H1 (cell line): Measurements from ENCODE around the gene ZNF618. TPM values are rescaled to one million over a fixed set of nuclear protein-coding genes. Genes with fewer than 3 reads are reported as not detected.

Experiments used
- CTCF ChIA-PET: fragments of 300-600 bp; sonication (Branson Sonifier 250); formaldehyde crosslinking; loops from one replicate; lab custom pipeline; 2021; ENCODE audit not compliant: partially characterized antibody; lab: Charles Lee
- POLR2A ChIA-PET: fragments of 300-600 bp; sonication (Branson Sonifier 250); formaldehyde crosslinking; loops from one replicate; lab custom pipeline; 2021; ENCODE audit warnings: inconsistent platforms; ENCODE audit not compliant: partially characterized antibody; lab: Charles Lee
- DNase-seq, 2 experiments: peaks; one replicate each; pipeline versions ENCODE4 v3.0.0 to v3.0.0-alpha.2; 2010 to 2022; ENCODE audit warnings: low spot score in 2 of 2, low read depth in 1 of 2, mixed read lengths in 1 of 2
- FAIRE-seq: peaks from 2 replicates; lab custom pipeline; 2011; peaks lifted over from hg19 to GRCh38; lab: Jason Lieb, UNC
- H2AFZ ChIP-seq: 2 replicates; pipeline ENCODE4 v1.8.1; 2012; ENCODE audit warnings: low read length, inconsistent platforms
- H2AK5ac ChIP-seq: 2 replicates; pipeline ENCODE4 v1.6.1; 2013; ENCODE audit warnings: low read depth, low read length
- H2BK120ac ChIP-seq: replicated peaks from 2 replicates; pipeline ENCODE3; 2013; ENCODE audit warnings: low read depth, low read length, inconsistent platforms
- H2BK12ac ChIP-seq: 2 replicates; pipeline ENCODE4 v1.6.1; 2013; ENCODE audit warnings: low read depth, low read length
- H2BK15ac ChIP-seq: 2 replicates; pipeline ENCODE4 v1.6.1; 2013; ENCODE audit warnings: low read length
- H2BK20ac ChIP-seq: 2 replicates; pipeline ENCODE4 v1.6.1; 2013; ENCODE audit warnings: low read length
- H2BK5ac ChIP-seq: 2 replicates; pipeline ENCODE4 v1.6.1; 2013; ENCODE audit warnings: low read depth, low read length
- H3K14ac ChIP-seq: 2 replicates; pipeline ENCODE4 v1.6.1; 2013; ENCODE audit warnings: inconsistent platforms; ENCODE audit not compliant: insufficient read length
- H3K18ac ChIP-seq: 2 replicates; pipeline ENCODE4 v1.6.1; 2013; ENCODE audit warnings: low read length; ENCODE audit errors: extremely low read depth
- H3K23ac ChIP-seq: 2 replicates; pipeline ENCODE4 v1.6.1; 2013; ENCODE audit warnings: inconsistent platforms; ENCODE audit not compliant: insufficient read length
- H3K23me2 ChIP-seq: 2 replicates; pipeline ENCODE4 v1.6.1; 2013; ENCODE audit warnings: low read depth, low read length
- H3K27ac ChIP-seq: 2 replicates; pipeline ENCODE4 v1.6.1; 2011; ENCODE audit warnings: low read depth, low read length, inconsistent platforms
- H3K27me3 ChIP-seq, 4 experiments: replicated peaks in 1 of 4; 1 replicate in 1 of 4; 2 replicates in 3 of 4; pipeline versions ENCODE4 v1.6.1 to v1.8.1; 2011 to 2013; ENCODE audit warnings: low read length in 3 of 4, mild to moderate bottlenecking in 3 of 4, inconsistent platforms in 2 of 4, mixed read lengths in 2 of 4, moderate library complexity in 1 of 4; ENCODE audit not compliant: control insufficient read depth in 3 of 4, insufficient read depth in 3 of 4; ENCODE audit errors: extremely low read depth in 1 of 4
- H3K36me3 ChIP-seq, 4 experiments: 2 replicates each; pipeline versions ENCODE4 v1.6.1 to v1.8.1; 2011 to 2013; ENCODE audit warnings: mild to moderate bottlenecking in 4 of 4, low read length in 3 of 4, moderate library complexity in 2 of 4, control low read depth in 1 of 4, inconsistent platforms in 1 of 4; ENCODE audit not compliant: insufficient read depth in 4 of 4, control insufficient read depth in 2 of 4
- H3K4ac ChIP-seq: replicated peaks from 2 replicates; pipeline ENCODE3; 2013; ENCODE audit warnings: low read length, low read depth, mixed read lengths, inconsistent platforms; ENCODE audit not compliant: insufficient read length
- H3K4me1 ChIP-seq, 4 experiments: replicated peaks in 1 of 4; 1 replicate in 1 of 4; 2 replicates in 3 of 4; pipeline versions ENCODE4 v1.6.1 to v1.8.1; 2011 to 2013; ENCODE audit warnings: low read length in 3 of 4, inconsistent platforms in 2 of 4, mixed read lengths in 1 of 4; ENCODE audit not compliant: insufficient read depth in 4 of 4, control insufficient read depth in 3 of 4
- H3K4me2 ChIP-seq, 2 experiments: 2 replicates each; pipeline versions ENCODE4 v1.6.1 to v1.8.1; 2011 to 2013; ENCODE audit warnings: low read depth in 2 of 2, low read length in 2 of 2, control low read depth in 1 of 2, inconsistent platforms in 1 of 2, mild to moderate bottlenecking in 1 of 2; ENCODE audit not compliant: insufficient read depth in 1 of 2
- H3K4me3 ChIP-seq, 4 experiments: fragments of 200-600, 300-600 bp in 1 of 4; sonication (generic), shearing (Covaris generic), sonication (Bioruptor Twin) in 1 of 4; 2 replicates each; pipeline versions ENCODE4 v1.5.1 to v1.8.1; 2011 to 2016; ENCODE audit warnings: low read length in 4 of 4, low read depth in 3 of 4, control low read depth in 2 of 4, inconsistent platforms in 2 of 4, mild to moderate bottlenecking in 2 of 4, mixed read lengths in 1 of 4, moderate library complexity in 1 of 4; ENCODE audit not compliant: insufficient read depth in 2 of 4; ENCODE audit errors: extremely low read depth in 1 of 4
- H3K56ac ChIP-seq: replicated peaks from 2 replicates; pipeline ENCODE3; 2013; ENCODE audit warnings: low read depth, mild to moderate bottlenecking, mixed read lengths, low read length, inconsistent platforms; ENCODE audit not compliant: insufficient read length
- H3K79me1 ChIP-seq: 2 replicates; pipeline ENCODE4 v1.6.1; 2013; ENCODE audit warnings: low read depth, low read length, control low read depth
- H3K79me2 ChIP-seq, 2 experiments: 2 replicates each; pipeline versions ENCODE4 v1.6.1 to v1.8.1; 2012 to 2013; ENCODE audit warnings: low read length in 2 of 2, mild to moderate bottlenecking in 2 of 2, inconsistent platforms in 1 of 2; ENCODE audit not compliant: insufficient read depth in 2 of 2, control insufficient read depth in 1 of 2
- H3K9ac ChIP-seq, 4 experiments: replicated peaks in 1 of 4; 1 replicate in 1 of 4; 2 replicates in 3 of 4; pipeline versions ENCODE4 v1.6.1 to v1.8.1; 2011 to 2013; ENCODE audit warnings: low read depth in 3 of 4, low read length in 3 of 4, control low read depth in 2 of 4, mild to moderate bottlenecking in 2 of 4, moderate library complexity in 2 of 4, inconsistent platforms in 1 of 4; ENCODE audit errors: extremely low read depth in 1 of 4
- H3K9me3 ChIP-seq, 2 experiments: 2 replicates each; pipeline versions ENCODE4 v1.6.1 to v1.8.1; 2012 to 2013; ENCODE audit warnings: mild to moderate bottlenecking in 2 of 2, moderate library complexity in 2 of 2, control low read depth in 1 of 2, inconsistent platforms in 1 of 2, low read depth in 1 of 2, low read length in 1 of 2, mixed read lengths in 1 of 2; ENCODE audit not compliant: insufficient read depth in 2 of 2
- H4K20me1 ChIP-seq, 2 experiments: replicated peaks in 1 of 2; 2 replicates each; pipeline versions ENCODE3 to v1.8.1; 2011 to 2013; ENCODE audit warnings: inconsistent platforms in 2 of 2, low read length in 2 of 2, mild to moderate bottlenecking in 1 of 2; ENCODE audit not compliant: insufficient read depth in 2 of 2, control insufficient read depth in 1 of 2
- H4K5ac ChIP-seq: 2 replicates; pipeline ENCODE4 v1.6.1; 2013; ENCODE audit warnings: low read length, low read depth, mixed read lengths, inconsistent platforms; ENCODE audit not compliant: insufficient read length
- H4K8ac ChIP-seq: 2 replicates; pipeline ENCODE4 v1.8.0; 2013; ENCODE audit warnings: mild to moderate bottlenecking, moderate library complexity, low read length, inconsistent platforms; ENCODE audit not compliant: insufficient read depth; ENCODE audit errors: extremely low read depth
- H4K91ac ChIP-seq: replicated peaks from 2 replicates; pipeline ENCODE3; 2013; ENCODE audit warnings: low read length, mixed read lengths, inconsistent platforms; ENCODE audit not compliant: insufficient read length
- CEBPB ChIP-seq: IDR thresholded peaks from 2 replicates; pipeline ENCODE4 v1.6.1; 2012; ENCODE audit warnings: low read depth, low read length
- CREB1 ChIP-seq: IDR thresholded peaks from 2 replicates; pipeline ENCODE4 v1.6.1; 2012; ENCODE audit warnings: inconsistent platforms
- FOSL1 ChIP-seq: IDR thresholded peaks from 2 replicates; pipeline ENCODE4 v1.6.1; 2011; ENCODE audit warnings: mild to moderate bottlenecking, low read depth, low read length, moderate library complexity; ENCODE audit not compliant: insufficient read depth
- JUN ChIP-seq: IDR thresholded peaks from 2 replicates; pipeline ENCODE4 v1.6.1; 2011; ENCODE audit warnings: low read depth, mild to moderate bottlenecking, improper control_type of control experiment, low read length
- JUND ChIP-seq: IDR thresholded peaks from 2 replicates; pipeline ENCODE4 v1.6.1; 2011; ENCODE audit warnings: mild to moderate bottlenecking, improper control_type of control experiment, low read length
- KDM5A ChIP-seq: fragments of 200-600 bp; IDR thresholded peaks from 2 replicates; pipeline ENCODE4 v1.7.1; 2012; ENCODE audit warnings: mild to moderate bottlenecking, low read length, inconsistent platforms, mixed read lengths
- MAX ChIP-seq: IDR thresholded peaks from 2 replicates; pipeline ENCODE4 v1.6.1; 2012; ENCODE audit warnings: inconsistent platforms
- RXRA ChIP-seq: IDR thresholded peaks from 2 replicates; pipeline ENCODE4 v1.6.1; 2011; ENCODE audit warnings: low read depth, mild to moderate bottlenecking, low read length, moderate library complexity; ENCODE audit not compliant: insufficient read depth
- SRF ChIP-seq: IDR thresholded peaks from 2 replicates; pipeline ENCODE4 v1.6.1; 2011; ENCODE audit warnings: mild to moderate bottlenecking, low read depth, low read length, moderate library complexity
- TEAD4 ChIP-seq: IDR thresholded peaks from 2 replicates; pipeline ENCODE4 v1.6.1; 2012; ENCODE audit warnings: low read depth, low read length, inconsistent platforms, mixed read lengths
- WGBS, 2 experiments: shearing (Covaris generic) in 1 of 2; methylation state at CpG; one replicate each; pipeline versions ENCODE4 v1.1.6 to v1.1.7; 2013 to 2015; ENCODE audit warnings: low lambda C conversion rate in 2 of 2, mixed read lengths in 2 of 2, inconsistent platforms in 1 of 2, low coverage in 1 of 2, missing lambda C conversion rate in 1 of 2; ENCODE audit not compliant: insufficient replicate concordance in 2 of 2, insufficient coverage in 1 of 2, insufficient read length in 1 of 2; ENCODE audit errors: extremely low coverage in 1 of 2, missing lambda C conversion rate in 1 of 2; 5-methylcytosine and 5-hydroxymethylcytosine counted together
- polyA plus RNA-seq, 7 experiments: library from polyadenylated mRNA; depleted of rRNA in 3 of 7; stranded (reverse) in 5 of 7; unstranded in 2 of 7; fragments of >200 nt in 5 of 7; fragments of 200-250 nt in 2 of 7; gene quantifications; 1 replicate in 5 of 7; 2 replicates in 1 of 7; 4 replicates in 1 of 7; pipeline versions ENCODE4 v1.2.1 to v1.2.3, GENCODE V29; 2011 to 2013; ENCODE audit warnings: missing spikeins in 2 of 7, mixed read lengths in 2 of 7
- total RNA-seq: library from RNA; stranded (reverse); fragmentation: NEBNext Ultra II Directional; extraction: Animal tissue kit (Norgen Biotek cat#: 25700); gene quantifications from 2 replicates; pipeline ENCODE4 v1.2.1, GENCODE V29; 2021

The ZNF618 gene
- total and polyA plus RNA-seq, 2 of the 8 experiments (the other 6 are each of a cell fraction or from before 2014, with no cell fraction given): 9.6 to 28.5 TPM

GRCh38 chr9:113957351-113957750 is 81.2 kb downstream of the ZNF618 start:
- Histone ChIP-seq H3K79me2 (peaks cover 0 to 5% of the 10 kb centered on the region in 2 experiments; a peak in 1 of 4 replicates), H3K23ac (no peak overlapping the region), H2BK5ac (no peak overlapping the region), H3K56ac (no peak overlapping the region), H2AFZ (no peak overlapping the region), H3K4ac (no peak overlapping the region), H3K36me3 (no peaks in the 10 kb centered on the region), H3K23me2 (no peaks in the 10 kb centered on the region), H3K4me3 (no peak overlapping the region), H3K4me1 (peaks cover 0 to 3% (median 0%) of the 10 kb centered on the region in 4 experiments; a peak in 3 of 7 replicates), H3K79me1 (no peaks in the 10 kb centered on the region), H2BK15ac (no peak overlapping the region), H3K4me2 (no peak overlapping the region), H3K14ac (no peak overlapping the region), H2BK120ac (no peak overlapping the region), H4K5ac (no peak overlapping the region), H3K9me3 (no peaks in the 10 kb centered on the region), H2BK20ac (no peak overlapping the region), H4K91ac (no peak overlapping the region), H3K18ac (no peak overlapping the region), H3K27me3 (no peaks in the 10 kb centered on the region), H2AK5ac (no peak overlapping the region), H3K9ac (no peak overlapping the region), H2BK12ac (no peak overlapping the region), H4K20me1 (peaks cover under 1 to 4% of the 10 kb centered on the region in 2 experiments), H3K27ac (no peak overlapping the region), H4K8ac (no peak overlapping the region)
- no peak for TF ChIP-seq MAX
- no peak for TF ChIP-seq CEBPB
- no peak for TF ChIP-seq JUN
- no peak for TF ChIP-seq SRF
- no peak for TF ChIP-seq JUND
- no peak for TF ChIP-seq FOSL1
- TF ChIP-seq TEAD4: no peak
- no peak for TF ChIP-seq CREB1
- TF ChIP-seq RXRA: no peak
- no peak for TF ChIP-seq KDM5A
- DNase-seq: no peak
- 80% methylated on average over 4 of the region's 4 CpGs; no CpG with 5 or more reads in 1 of the 2 experiments for WGBS, 2 experiments
- ChIA-PET POLR2A (interaction anchor here (1.7 kb wide), 1 partner anchor 10 kb away, joined by 3 read pairs; no protein-coding TSS in a partner anchor), CTCF (no interaction called here)
- no peak for FAIRE-seq
